Measurements from ENCODE around the gene GRM7. TPM values are rescaled to one million over a fixed set of nuclear protein-coding genes. Genes with fewer than 3 reads are reported as not detected.

The GRM7 gene
- total RNA-seq, 2 donors from 2014 or later, result 0.33 to 1.3 TPM

- Histone ChIP-seq H3K36me3 (replicated peaks in 1 of 2; ENCODE audit: insufficient read depth in 1 of 2, low read depth in 2 of 2) (no peaks in the 10 kb centered on the region), H3K4me3 (no peak overlapping the region), H3K4me1 (no peaks in the 10 kb centered on the region), H3K27me3 (no peaks in the 10 kb centered on the region), H3K27ac (no peak overlapping the region), H3K9me3 (no peaks in the 10 kb centered on the region)
- ATAC-seq, result no peak
- DNase-seq, result no peak
- TF ChIP-seq POLR2A (IDR thresholded peaks at IDR 0.05) (no peak), CTCF (IDR thresholded peaks at IDR 0.05) (no peak)
- 71 to 72% methylated on average over 7 of the region's 7 CpGs for WGBS, 2 donors
- intact Hi-C loops (cut with DNase I), result no loop called here
Observed at GRCh38 chr3:7728566-7729519, 867.9 kb downstream of the GRM7 start.

GRCh38 chr3:7733933-7734332, 873.0 kb downstream of the GRM7 start:
- no peak for DNase-seq
- intact Hi-C loops (cut with DNase I), result no loop called here
- ATAC-seq, result no peak
- Histone ChIP-seq H3K4me3 (no peak overlapping the region), H3K27me3 (no peaks in the 10 kb centered on the region), H3K4me1 (no peaks in the 10 kb centered on the region), H3K9me3 (no peaks in the 10 kb centered on the region), H3K27ac (no peak overlapping the region), H3K36me3 (replicated peaks in 1 of 2; ENCODE audit: insufficient read depth in 1 of 2, low read depth in 2 of 2) (no peaks in the 10 kb centered on the region)
- WGBS, 2 donors, result 30 to 54% methylated on average over 1 of the region's 1 CpG
- TF ChIP-seq POLR2A (IDR thresholded peaks at IDR 0.05) (no peak), CTCF (IDR thresholded peaks at IDR 0.05) (no peak)

- H3K4me1 ChIP-seq, result no peaks in the 10 kb centered on the region
- ATAC-seq, result no peak
- H3K36me3 ChIP-seq (replicated peaks in 1 of 2; ENCODE audit: insufficient read depth in 1 of 2, low read depth in 2 of 2), result no peaks in the 10 kb centered on the region
- no peak for DNase-seq
- H3K27me3 ChIP-seq, result no peaks in the 10 kb centered on the region
- TF ChIP-seq CTCF (IDR thresholded peaks at IDR 0.05) (no peak), POLR2A (IDR thresholded peaks at IDR 0.05) (no peak)
- H3K9me3 ChIP-seq, result no peaks in the 10 kb centered on the region
- no peak overlapping the region for H3K4me3 ChIP-seq
- intact Hi-C loops (cut with DNase I), result no loop called here
- H3K27ac ChIP-seq, result no peak overlapping the region
Observed at GRCh38 chr3:7734456-7734855, 873.5 kb downstream of the GRM7 start.

- Histone ChIP-seq H3K4me1 (no peaks in the 10 kb centered on the region), H3K4me3 (no peak overlapping the region), H3K36me3 (replicated peaks in 1 of 2; ENCODE audit: insufficient read depth in 1 of 2, low read depth in 2 of 2) (no peaks in the 10 kb centered on the region), H3K27ac (no peak overlapping the region), H3K9me3 (no peaks in the 10 kb centered on the region), H3K27me3 (no peaks in the 10 kb centered on the region)
- intact Hi-C loops (cut with DNase I), result no loop called here
- WGBS, 2 donors, result 90 to 100% methylated on average over 1 of the region's 1 CpG
- TF ChIP-seq CTCF (IDR thresholded peaks at IDR 0.05) (no peak), POLR2A (IDR thresholded peaks at IDR 0.05) (no peak)
- ATAC-seq (no peak), DNase-seq (no peak)
Observed at GRCh38 chr3:7737263-7737662, 876.3 kb downstream of the GRM7 start.

GRCh38 chr3:7739754-7740153, 878.8 kb downstream of the GRM7 start:
- WGBS, 2 donors, result 72% methylated on average over 2 of the region's 2 CpGs
- ATAC-seq, result no peak
- intact Hi-C loops (cut with DNase I), result no loop called here

More at GRCh38 chr3:7739754-7740153, 878.8 kb downstream of the GRM7 start:
- H3K9me3 ChIP-seq, result no peaks in the 10 kb centered on the region
- TF ChIP-seq CTCF (IDR thresholded peaks at IDR 0.05) (no peak), POLR2A (IDR thresholded peaks at IDR 0.05) (no peak)
- no peaks in the 10 kb centered on the region for H3K27me3 ChIP-seq
- H3K27ac ChIP-seq, result no peak overlapping the region
- H3K36me3 ChIP-seq (replicated peaks in 1 of 2; ENCODE audit: insufficient read depth in 1 of 2, low read depth in 2 of 2), result no peaks in the 10 kb centered on the region
- no peaks in the 10 kb centered on the region for H3K4me1 ChIP-seq
- no peak for DNase-seq
- H3K4me3 ChIP-seq, result no peak overlapping the region

Data from body of pancreas (tissue), 4 donors.